Peyer's patch (tissue), 4 donors: ENCODE measurements around the gene IDI1. TPM values are rescaled to one million over a fixed set of nuclear protein-coding genes. Genes with fewer than 3 reads are reported as not detected.

Experiments
- DNase-seq, 3 donors: peaks; one replicate each; pipeline ENCODE4 v3.0.0-alpha.2; 2017 to 2019
- H3K27ac ChIP-seq, 4 donors: fragments of 200-600 bp; sonication (generic); one replicate each; pipeline ENCODE4 v1.5.1; 2016 to 2019
- H3K27me3 ChIP-seq, 2 donors: fragments of 200-600 bp; sonication (generic); one replicate each; pipeline ENCODE4 v1.5.1; 2019
- H3K36me3 ChIP-seq, 3 donors: fragments of 200-600 bp; sonication (generic); one replicate each; pipeline ENCODE4 v1.5.1; 2016 to 2019
- H3K4me1 ChIP-seq, 4 donors: fragments of 200-600 bp; sonication (generic); one replicate each; pipeline ENCODE4 v1.5.1; 2016 to 2019
- H3K4me3 ChIP-seq, 4 donors: fragments of 200-600 bp; sonication (generic); 1 replicate in 3 of 4; 2 replicates in 1 of 4; pipeline ENCODE4 v1.5.1; 2016 to 2019; ENCODE audit warnings: mild to moderate bottlenecking in 1 of 4
- H3K9me3 ChIP-seq, 4 donors: fragments of 200-600 bp; sonication (generic); one replicate each; pipeline ENCODE4 v1.5.1; 2016 to 2019; ENCODE audit warnings: mild to moderate bottlenecking in 1 of 4
- CTCF ChIP-seq, 6 experiments: fragments of 450-650 bp in 4 of 6; fragments of 200-600 bp in 2 of 6; sonication (generic) in 1 of 6; IDR thresholded peaks; one replicate each; pipeline ENCODE4 v1.5.1; 2017 to 2019; ENCODE audit warnings: antibody characterized with exemption in 6 of 6, mild to moderate bottlenecking in 3 of 6, moderate library complexity in 1 of 6
- POLR2A ChIP-seq, 2 donors: fragments of 450-650 bp; IDR thresholded peaks; one replicate each; pipeline ENCODE4 v1.5.1; 2017; ENCODE audit warnings: antibody characterized with exemption in 2 of 2, mild to moderate bottlenecking in 2 of 2, moderate library complexity in 2 of 2
- total RNA-seq, 4 donors: library from RNA; depleted of rRNA; stranded (reverse); fragments of >200 nt; gene quantifications; one replicate each; pipeline ENCODE4 v1.1.0, GENCODE V29; 2016

IDI1 gene
- total RNA-seq, 4 donors from 2014 or later: 52.0 to 71.0 (median 60.5) TPM

GRCh38 chr10:1054684-1055083, 5.8 kb upstream of the IDI1 start:
- TF ChIP-seq CTCF (IDR thresholded peaks at IDR 0.05) (no peak), POLR2A (IDR thresholded peaks at IDR 0.05) (no peak)
- Histone ChIP-seq H3K9me3 (no peaks in the 10 kb centered on the region), H3K4me1 (peaks cover 0 to 33% (median 8%) of the 10 kb centered on the region in 4 donors), H3K27ac (no peak overlapping the region), H3K27me3 (no peaks in the 10 kb centered on the region), H3K36me3 (peaks cover 0 to 24% (median 0%) of the 10 kb centered on the region in 3 donors), H3K4me3 (peak overlapping the region in 2 of 4 donors; percentile 86 to 100)
- DNase-seq: no peak

- H3K4me1 ChIP-seq: peaks cover 0 to 33% (median 8%) of the 10 kb centered on the region in 4 donors
- H3K9me3 ChIP-seq: no peaks in the 10 kb centered on the region
- DNase-seq: peak; percentile 42 to 78 (median 63)
- TF ChIP-seq CTCF (IDR thresholded peaks at IDR 0.05) (peak in 2 of 6 experiments; percentile 23 to 24), POLR2A (IDR thresholded peaks at IDR 0.05) (peak in 1 of 2 donors; percentile 20)
- H3K27ac ChIP-seq: peak overlapping the region in 3 of 4 donors; percentile 98 to 100 (median 99)
- peak overlapping the region in 1 of 4 donors; percentile 85 for H3K4me3 ChIP-seq
- H3K36me3 ChIP-seq: peaks cover 0 to 24% (median 0%) of the 10 kb centered on the region in 3 donors
- no peaks in the 10 kb centered on the region for H3K27me3 ChIP-seq
Measured at GRCh38 chr10:1050554-1050953, 1.6 kb upstream of the IDI1 start.

GRCh38 chr10:1050145-1050544, 1.2 kb upstream of the IDI1 start:
- no peak for DNase-seq
- H3K36me3 ChIP-seq: peaks cover 0 to 24% (median 0%) of the 10 kb centered on the region in 3 donors
- H3K4me3 ChIP-seq: peak overlapping the region in 3 of 4 donors; percentile 81 to 95 (median 85)
- TF ChIP-seq CTCF (IDR thresholded peaks at IDR 0.05) (no peak), POLR2A (IDR thresholded peaks at IDR 0.05) (no peak)
- no peaks in the 10 kb centered on the region for H3K27me3 ChIP-seq
- H3K4me1 ChIP-seq: peaks cover 0 to 31% (median 8%) of the 10 kb centered on the region in 4 donors
- H3K27ac ChIP-seq: peak overlapping the region; percentile 98 to 100 (median 98)
- no peaks in the 10 kb centered on the region for H3K9me3 ChIP-seq

GRCh38 chr10:1049425-1049958, 573 bp upstream of the IDI1 start:
- Histone ChIP-seq H3K36me3 (peaks cover 0 to 24% (median 0%) of the 10 kb centered on the region in 3 donors), H3K4me1 (peaks cover 0 to 31% (median 7%) of the 10 kb centered on the region in 4 donors), H3K9me3 (no peaks in the 10 kb centered on the region), H3K4me3 (peak overlapping the region; percentile 73 to 95 (median 83)), H3K27ac (peak overlapping the region; percentile 98 to 100 (median 98)), H3K27me3 (no peaks in the 10 kb centered on the region)
- no peak for DNase-seq
- TF ChIP-seq CTCF (IDR thresholded peaks at IDR 0.05): no peak
- TF ChIP-seq POLR2A (IDR thresholded peaks at IDR 0.05): no peak

GRCh38 chr10:1048349-1048731, 579 bp downstream of the IDI1 start:
- Histone ChIP-seq H3K9me3 (no peaks in the 10 kb centered on the region), H3K4me3 (peak overlapping the region; percentile 73 to 95 (median 83)), H3K27me3 (no peaks in the 10 kb centered on the region), H3K4me1 (peaks cover 0 to 25% (median 7%) of the 10 kb centered on the region in 4 donors), H3K36me3 (peaks cover 0 to 23% (median 0%) of the 10 kb centered on the region in 3 donors), H3K27ac (peak overlapping the region; percentile 98 to 100 (median 98))
- TF ChIP-seq CTCF (IDR thresholded peaks at IDR 0.05) (no peak), POLR2A (IDR thresholded peaks at IDR 0.05) (no peak)
- DNase-seq: peak in 2 of 3 donors; percentile 62 to 75
